ENCODE data around the gene GLYAT.
A peak's percentile ranks its signal among the peaks of the same experiment; 100 is the strongest.
"Not testable (repeated sequence)": the region's sequence is repeated elsewhere in the genome, so short reads cannot be mapped to it uniquely, and the experiment has no call there.

Gene GLYAT

GRCh38 chr11:58719406-58720117, 12.2 kb downstream of the GLYAT start:
- Histone ChIP-seq H3K4me3 (ENCODE audit: low read depth, low read length) (no peak overlapping the region), H3K36me3 (ENCODE audit: control insufficient read depth in 2 of 2, insufficient read depth in 1 of 2, low read length in 2 of 2) (no peaks in the 10 kb centered on the region), H3K27ac (ENCODE audit: extremely low read depth, low read depth, low read length) (no peak overlapping the region), H3K4me1 (ENCODE audit: control insufficient read depth, insufficient read depth, low read length) (no peaks in the 10 kb centered on the region), H3K9me3 (ENCODE audit: control insufficient read depth, insufficient read depth, low read depth, low read length) (no peaks in the 10 kb centered on the region)
- CTCF ChIA-PET, result interaction anchor here (0.7 kb wide), 1 partner anchor 21 kb away, joined by 4 read pairs; no protein-coding TSS in a partner anchor
- POLR2A ChIA-PET, result no interaction called here
- TF ChIP-seq KLF9 (tag by site-specific recombination; IDR thresholded peaks at IDR 0.05; ENCODE audit: low read depth) (no peak), SETDB1 (IDR thresholded peaks at IDR 0.05; ENCODE audit: insufficient read length, low read length) (peak; percentile 66)

GRCh38 chr11:58712531-58712930, 19.2 kb downstream of the GLYAT start:
- H3K4me1 ChIP-seq (ENCODE audit: control insufficient read depth, insufficient read depth, low read length), result no peaks in the 10 kb centered on the region
- POLR2A ChIA-PET, result no interaction called here
- H3K9me3 ChIP-seq (ENCODE audit: control insufficient read depth, insufficient read depth, low read depth, low read length), result no peaks in the 10 kb centered on the region
- no peak overlapping the region for H3K27ac ChIP-seq (ENCODE audit: extremely low read depth, low read depth, low read length)
- CTCF ChIA-PET, result interaction anchor here (0.6 to 1.3 kb wide), 2 partner anchors 31 to 58 kb away, joined by 3 to 4 read pairs; no protein-coding TSS in a partner anchor
- no peak overlapping the region for H3K4me3 ChIP-seq (ENCODE audit: low read depth, low read length)
- TF ChIP-seq ZNF549 (tag by site-specific recombination; IDR thresholded peaks at IDR 0.05) (no peak), ZSCAN30 (tag by site-specific recombination; IDR thresholded peaks at IDR 0.05) (no peak), ZNF785 (tag by site-specific recombination; IDR thresholded peaks at IDR 0.05) (no peak), ZNF211 (tag by site-specific recombination; IDR thresholded peaks at IDR 0.05; ENCODE audit: low read depth) (no peak), EGR2 (tag by site-specific recombination; IDR thresholded peaks at IDR 0.05; ENCODE audit: low read depth) (no peak), BCL11B (tag by site-specific recombination; IDR thresholded peaks at IDR 0.05; ENCODE audit: low read depth) (no peak), ZBTB10 (tag by site-specific recombination; IDR thresholded peaks at IDR 0.05) (no peak)
- TF ChIP-seq, protein P1, sequence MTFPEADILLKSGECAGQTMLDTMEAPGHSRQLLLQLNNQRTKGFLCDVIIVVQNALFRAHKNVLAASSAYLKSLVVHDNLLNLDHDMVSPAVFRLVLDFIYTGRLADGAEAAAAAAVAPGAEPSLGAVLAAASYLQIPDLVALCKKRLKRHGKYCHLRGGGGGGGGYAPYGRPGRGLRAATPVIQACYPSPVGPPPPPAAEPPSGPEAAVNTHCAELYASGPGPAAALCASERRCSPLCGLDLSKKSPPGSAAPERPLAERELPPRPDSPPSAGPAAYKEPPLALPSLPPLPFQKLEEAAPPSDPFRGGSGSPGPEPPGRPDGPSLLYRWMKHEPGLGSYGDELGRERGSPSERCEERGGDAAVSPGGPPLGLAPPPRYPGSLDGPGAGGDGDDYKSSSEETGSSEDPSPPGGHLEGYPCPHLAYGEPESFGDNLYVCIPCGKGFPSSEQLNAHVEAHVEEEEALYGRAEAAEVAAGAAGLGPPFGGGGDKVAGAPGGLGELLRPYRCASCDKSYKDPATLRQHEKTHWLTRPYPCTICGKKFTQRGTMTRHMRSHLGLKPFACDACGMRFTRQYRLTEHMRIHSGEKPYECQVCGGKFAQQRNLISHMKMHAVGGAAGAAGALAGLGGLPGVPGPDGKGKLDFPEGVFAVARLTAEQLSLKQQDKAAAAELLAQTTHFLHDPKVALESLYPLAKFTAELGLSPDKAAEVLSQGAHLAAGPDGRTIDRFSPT (tag by site-specific recombination; IDR thresholded peaks at IDR 0.05), result no peak
- no peaks in the 10 kb centered on the region for H3K36me3 ChIP-seq (ENCODE audit: control insufficient read depth in 2 of 2, insufficient read depth in 1 of 2, low read length in 2 of 2)

GRCh38 chr11:58711832-58712231, 19.9 kb downstream of the GLYAT start:
- H3K36me3 ChIP-seq (ENCODE audit: control insufficient read depth in 2 of 2, insufficient read depth in 1 of 2, low read length in 2 of 2), result no peaks in the 10 kb centered on the region
- CTCF ChIA-PET, result interaction anchor here (1.3 kb wide), 1 partner anchor 57 kb away, joined by 3 read pairs; no protein-coding TSS in a partner anchor
- H3K4me1 ChIP-seq (ENCODE audit: control insufficient read depth, insufficient read depth, low read length), result no peaks in the 10 kb centered on the region
- H3K27ac ChIP-seq (ENCODE audit: extremely low read depth, low read depth, low read length), result no peak overlapping the region
- H3K9me3 ChIP-seq (ENCODE audit: control insufficient read depth, insufficient read depth, low read depth, low read length), result no peaks in the 10 kb centered on the region
- TF ChIP-seq ZIC2 (tag by site-specific recombination; IDR thresholded peaks at IDR 0.05) (no peak), ZNF677 (tag by site-specific recombination; IDR thresholded peaks at IDR 0.05) (0 out of 2 replicates have a peak, but pooled peaks have one; percentile 31)
- POLR2A ChIA-PET, result no interaction called here
- H3K4me3 ChIP-seq (ENCODE audit: low read depth, low read length), result no peak overlapping the region

- CTCF ChIA-PET, result interaction anchor here (0.7 to 1.7 kb wide), 3 partner anchors 81 to 1503 kb away, joined by 3 read pairs; no protein-coding TSS in a partner anchor
- TF ChIP-seq TRIM28 (IDR thresholded peaks at IDR 0.05; ENCODE audit: borderline replicate concordance, low read length) (peak; percentile 85; the same call in 1 of the 2 replicates), SCRT1 (tag by site-specific recombination; IDR thresholded peaks at IDR 0.05; ENCODE audit: borderline replicate concordance) (no peak)
- Histone ChIP-seq H3K27ac (ENCODE audit: extremely low read depth, low read depth, low read length) (no peak overlapping the region), H3K4me1 (ENCODE audit: control insufficient read depth, insufficient read depth, low read length) (no peaks in the 10 kb centered on the region), H3K4me3 (ENCODE audit: low read depth, low read length) (no peak overlapping the region), H3K36me3 (ENCODE audit: control insufficient read depth in 2 of 2, insufficient read depth in 1 of 2, low read length in 2 of 2) (no peaks in the 10 kb centered on the region), H3K9me3 (ENCODE audit: control insufficient read depth, insufficient read depth, low read depth, low read length) (no peaks in the 10 kb centered on the region)
- POLR2A ChIA-PET, result no interaction called here
Observed at GRCh38 chr11:58707767-58708166, 24.0 kb downstream of the GLYAT start.

GRCh38 chr11:58696825-58697224, 34.9 kb downstream of the GLYAT start:
- H3K4me3 ChIP-seq (ENCODE audit: low read depth, low read length); H3K27ac ChIP-seq (ENCODE audit: extremely low read depth, low read depth, low read length); POLR2A ChIA-PET; H3K36me3 ChIP-seq (ENCODE audit: control insufficient read depth in 2 of 2, insufficient read depth in 1 of 2, low read length in 2 of 2); H3K4me1 ChIP-seq (ENCODE audit: control insufficient read depth, insufficient read depth, low read length); CTCF ChIA-PET; H3K9me3 ChIP-seq (ENCODE audit: control insufficient read depth, insufficient read depth, low read depth, low read length): not testable (repeated sequence)
